ENCODE results near the gene PLTP. TPM values are rescaled to one million over a fixed set of nuclear protein-coding genes. Genes with fewer than 3 reads are reported as not detected.
"Not testable (repeated sequence)": the region's sequence is repeated elsewhere in the genome, so short reads cannot be mapped to it uniquely, and the experiment has no call there.

PLTP gene
- total RNA-seq, 1 experiment from 2014 or later = 2.1 TPM

DNA sequence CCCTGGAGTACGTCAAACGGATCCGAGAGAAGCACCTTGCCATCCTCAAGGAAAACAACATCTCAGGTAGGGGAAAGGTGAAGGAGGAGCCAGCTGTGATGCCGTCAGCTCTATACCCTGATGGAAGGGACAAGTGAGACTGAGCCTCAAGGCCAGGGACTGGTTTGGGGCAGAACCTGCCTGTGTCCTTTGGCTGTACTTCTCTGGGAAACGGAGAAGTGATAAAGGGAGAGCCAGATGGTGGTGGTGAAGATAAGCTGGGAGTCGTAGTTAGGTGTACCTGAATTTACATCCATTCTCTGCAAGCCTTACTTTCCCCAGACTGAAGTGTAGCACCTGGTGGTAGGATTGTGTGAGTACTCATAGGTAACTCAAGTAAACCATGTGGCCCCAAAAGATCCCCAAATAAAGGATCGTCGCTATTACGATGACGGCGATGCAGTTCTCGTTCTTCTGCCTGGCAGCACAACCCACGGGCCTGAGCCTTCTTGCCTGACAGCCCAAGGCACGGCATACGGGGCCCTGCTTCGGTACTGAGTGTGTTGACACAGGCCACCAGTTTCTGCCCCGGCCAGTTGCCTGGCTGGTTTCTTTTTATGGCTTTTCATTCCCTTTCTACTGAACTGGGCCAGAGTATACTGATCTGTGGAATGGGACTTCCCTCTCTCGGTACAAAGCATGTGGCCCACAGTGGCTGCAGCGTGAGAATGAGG is 33.2 kb upstream of the PLTP start:
- peak; percentile 42 for DNase-seq (ENCODE audit: low spot score)

DNA sequence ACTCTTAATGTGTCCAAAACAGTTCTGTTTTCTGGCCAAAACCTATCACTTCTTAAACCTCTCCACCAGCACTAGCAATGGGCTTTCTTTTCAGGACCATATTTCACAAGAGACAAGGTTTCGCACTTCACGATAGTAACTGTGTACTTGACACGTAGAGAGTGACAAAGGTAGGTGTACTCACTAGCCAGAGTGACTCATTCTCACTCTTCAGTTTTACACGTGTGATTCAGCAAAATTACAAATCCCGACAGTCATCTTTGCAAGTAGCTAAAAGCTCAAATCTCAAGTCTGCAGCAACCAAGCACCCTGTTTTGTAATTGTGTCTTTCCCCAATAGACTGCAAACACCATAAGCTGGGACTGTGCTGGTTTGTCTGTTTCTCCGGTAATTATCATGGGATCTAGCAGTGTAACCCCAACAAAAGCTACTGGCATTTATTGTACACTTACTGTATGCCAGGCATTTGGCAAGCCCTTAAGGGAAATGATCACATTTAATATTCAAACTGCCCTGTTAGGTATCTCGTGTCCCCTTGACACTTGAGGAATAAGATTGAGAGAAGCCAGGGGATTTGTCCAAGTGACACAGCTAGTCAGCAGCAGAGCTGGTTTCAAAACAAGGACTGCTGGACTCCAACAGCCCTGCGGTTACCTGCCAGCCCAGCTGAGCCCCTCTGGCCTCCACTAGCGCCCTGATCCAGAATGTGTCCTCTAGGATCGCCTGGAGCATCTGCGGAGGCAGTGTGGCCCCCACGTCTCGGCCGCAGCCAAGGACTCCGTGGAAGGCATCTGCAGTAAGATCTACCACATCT is 32.4 kb upstream of the PLTP start:
- DNase-seq (ENCODE audit: low spot score) = no peak

DNA sequence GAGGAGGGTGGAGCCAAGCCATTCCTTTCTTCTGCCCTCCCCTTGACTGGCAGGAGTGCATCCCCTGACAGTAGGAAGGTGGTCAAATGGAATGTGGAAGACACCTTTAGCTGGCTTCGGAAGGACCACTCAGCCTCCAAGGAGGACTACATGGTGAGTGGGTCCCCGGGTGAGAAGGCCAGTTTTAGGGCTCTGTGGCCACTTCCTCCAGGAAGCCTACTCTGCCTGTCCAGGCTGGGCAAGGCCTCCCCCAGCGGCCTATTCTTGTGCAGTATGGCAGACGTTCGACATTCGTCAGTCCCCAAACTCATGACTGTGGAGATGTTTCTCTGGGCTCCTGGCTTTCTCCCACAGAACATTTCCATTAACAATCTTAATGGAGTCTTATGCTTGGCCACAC is 31.7 kb upstream of the PLTP start:
- DNase-seq (ENCODE audit: low spot score) = no peak

DNA sequence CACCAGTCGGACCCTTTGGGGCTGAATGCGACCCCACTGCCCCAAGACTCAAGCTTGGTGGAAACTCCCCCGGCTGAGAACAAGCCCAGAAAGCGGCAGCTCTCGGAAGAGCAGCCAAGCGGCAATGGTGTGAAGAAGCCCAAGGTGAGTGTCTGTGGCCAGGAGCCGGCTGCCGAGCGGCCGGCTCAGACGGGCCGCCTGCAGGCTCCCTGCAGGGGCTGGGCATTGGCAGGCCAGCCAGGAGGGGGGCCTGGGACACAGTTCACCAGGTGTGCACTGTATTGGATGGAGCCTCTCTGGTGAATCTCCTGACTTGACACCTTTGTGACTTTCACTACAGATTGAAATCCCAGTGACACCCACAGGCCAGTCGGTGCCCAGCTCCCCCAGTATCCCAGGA is 28.5 kb upstream of the PLTP start:
- no peak for DNase-seq (ENCODE audit: low spot score)

DNA sequence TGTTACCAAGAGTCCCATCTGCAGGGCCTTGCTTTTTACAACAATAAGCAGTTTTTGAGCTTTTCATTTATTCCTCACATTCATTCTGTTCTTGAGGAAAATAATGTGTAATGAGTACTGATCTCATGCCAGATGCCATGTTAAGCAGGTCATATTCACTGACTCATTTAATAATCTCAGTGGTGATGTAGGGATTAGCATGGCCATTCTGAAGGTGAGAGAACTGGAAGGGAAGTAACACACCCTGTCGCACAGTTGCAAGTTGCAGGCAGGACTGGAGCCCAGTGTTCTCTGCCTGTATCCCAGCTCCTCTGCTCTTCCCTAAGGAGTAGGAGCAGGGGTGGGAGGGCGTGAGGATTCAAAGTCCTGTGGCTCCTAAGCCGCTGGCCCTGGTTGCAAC is 28.1 kb upstream of the PLTP start:
- no peak for DNase-seq (ENCODE audit: low spot score)

DNA sequence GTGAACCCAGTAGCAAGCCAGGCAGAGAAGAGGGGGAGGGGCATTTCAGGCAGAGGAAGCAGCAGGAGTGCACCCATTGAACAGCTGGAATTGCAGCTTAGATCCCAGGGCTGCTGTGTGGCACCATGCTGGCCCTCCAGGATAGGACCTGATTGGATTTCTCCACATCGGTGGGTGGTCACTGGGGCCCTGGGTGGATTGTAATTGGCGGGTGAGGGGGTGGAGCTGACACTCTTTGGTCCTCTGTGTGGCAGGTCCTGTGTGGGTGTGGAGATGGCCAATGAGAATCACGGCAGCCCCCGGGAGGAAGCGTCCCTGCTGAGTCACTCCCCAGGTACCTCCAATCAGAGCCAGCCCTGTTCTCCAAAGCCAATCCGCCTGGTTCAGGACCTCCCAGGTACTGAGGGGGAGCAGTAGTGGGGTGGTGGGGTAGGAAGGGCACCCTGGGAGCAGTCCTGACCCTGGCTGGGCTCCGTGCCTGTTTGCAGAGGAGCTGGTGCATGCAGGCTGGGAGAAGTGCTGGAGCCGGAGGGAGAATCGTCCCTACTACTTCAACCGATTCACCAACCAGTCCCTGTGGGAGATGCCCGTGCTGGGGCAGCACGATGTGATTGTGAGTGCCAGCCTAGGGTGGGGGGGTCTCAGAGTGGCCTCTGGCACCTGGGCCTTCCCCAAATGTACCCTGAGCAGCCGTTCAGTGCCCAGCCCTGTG is 26.9 kb upstream of the PLTP start:
- DNase-seq (ENCODE audit: low spot score) = no peak

DNA sequence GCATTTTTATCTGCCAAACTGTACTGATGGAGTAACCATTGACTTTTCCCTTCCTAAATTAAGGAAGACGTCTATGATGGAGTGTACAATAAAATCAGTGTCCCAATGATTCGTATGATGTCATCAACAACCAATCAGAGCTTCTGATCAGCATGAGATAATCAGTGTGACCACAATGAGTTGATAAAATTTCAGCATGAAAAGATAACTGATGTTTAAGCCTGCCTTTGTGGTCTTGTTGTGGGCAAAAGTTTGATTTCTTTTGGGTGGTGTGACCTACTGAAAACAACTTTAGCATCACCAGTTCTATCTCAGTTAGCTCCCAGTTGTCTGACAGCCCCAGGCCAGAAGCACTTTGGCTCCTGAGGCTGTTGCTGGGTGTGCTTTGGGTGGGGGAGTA is 25.8 kb upstream of the PLTP start:
- no peak for DNase-seq (ENCODE audit: low spot score)

DNA sequence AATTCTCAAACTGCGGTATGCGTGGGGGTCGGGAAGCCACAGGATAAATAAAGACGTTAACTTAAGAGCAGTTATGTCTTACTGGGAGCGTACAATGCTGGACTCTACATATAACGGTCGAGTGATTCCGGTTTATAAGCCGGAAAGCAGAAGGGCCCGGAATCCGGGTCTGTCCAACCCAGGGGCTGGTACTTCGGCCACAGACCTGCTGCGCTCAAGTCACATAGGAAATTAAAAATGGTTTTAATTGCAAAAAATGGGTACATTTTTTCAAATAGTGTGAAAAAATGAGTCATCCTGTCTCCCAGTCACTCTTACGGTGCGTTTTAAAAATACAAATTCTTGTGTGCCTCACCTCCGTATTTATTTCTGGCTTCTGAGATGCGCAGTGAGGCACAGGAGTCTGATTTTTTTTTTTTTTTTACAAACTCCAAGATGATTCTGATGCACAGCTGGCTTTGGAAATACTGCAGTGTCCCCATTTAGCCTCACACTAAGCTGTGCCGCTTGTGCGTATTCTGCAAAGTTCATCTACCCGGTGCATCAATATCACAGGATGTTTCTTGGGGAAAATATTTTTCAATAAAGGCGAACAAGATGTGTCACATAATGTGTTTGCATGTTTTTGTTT is 23.6 kb upstream of the PLTP start:
- DNase-seq (ENCODE audit: low spot score) = no peak

DNA sequence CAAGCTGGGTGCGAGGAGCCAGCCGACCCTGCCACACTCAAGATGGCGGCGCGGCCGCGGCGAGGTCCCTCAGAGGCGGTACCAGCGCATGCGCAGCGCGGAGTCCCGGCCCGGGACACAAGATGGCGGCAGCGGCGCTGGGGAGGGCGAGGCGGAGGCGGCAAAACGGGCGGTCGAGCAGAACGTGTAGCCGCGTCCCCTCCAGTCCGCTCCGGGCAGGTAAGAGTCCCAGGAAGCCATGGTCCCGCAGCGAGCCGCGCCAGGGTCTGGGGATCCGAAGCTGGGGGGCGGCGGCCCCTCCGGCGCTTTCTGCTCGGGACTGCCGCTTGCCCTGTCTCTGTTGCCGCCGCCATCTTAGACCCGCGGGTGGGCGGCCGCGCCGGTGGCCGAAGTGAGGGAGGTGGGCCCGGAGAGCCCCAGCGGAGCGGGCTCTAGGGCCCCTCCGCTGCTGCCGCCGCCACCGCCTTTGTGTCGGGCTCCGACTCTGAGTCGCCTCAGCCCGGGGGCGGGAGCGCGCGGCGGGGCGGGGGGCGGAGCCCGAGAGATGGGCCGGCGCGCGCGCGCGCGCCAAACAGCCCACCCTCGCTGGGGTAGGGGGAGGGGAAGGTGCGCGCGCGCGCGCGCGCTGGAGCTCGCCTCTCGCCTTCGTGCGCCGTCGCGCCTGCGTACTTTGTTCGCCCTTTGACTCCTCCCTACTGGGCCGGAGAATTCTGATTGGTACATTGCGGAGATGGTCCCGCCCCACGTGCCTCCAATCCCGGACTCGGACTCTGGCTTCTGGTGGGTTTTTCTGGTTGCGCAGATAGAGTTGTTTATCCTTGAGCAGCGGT is 22.8 kb upstream of the PLTP start, which contains the start of gene PCIF1:
PCIF1 (plus strand) TSS at position 98 of the 830 bp plus-strand sequence. CDS start 4,317 bp downstream, outside the sequence.
- peak; percentile 100 for DNase-seq (ENCODE audit: low spot score)

DNA sequence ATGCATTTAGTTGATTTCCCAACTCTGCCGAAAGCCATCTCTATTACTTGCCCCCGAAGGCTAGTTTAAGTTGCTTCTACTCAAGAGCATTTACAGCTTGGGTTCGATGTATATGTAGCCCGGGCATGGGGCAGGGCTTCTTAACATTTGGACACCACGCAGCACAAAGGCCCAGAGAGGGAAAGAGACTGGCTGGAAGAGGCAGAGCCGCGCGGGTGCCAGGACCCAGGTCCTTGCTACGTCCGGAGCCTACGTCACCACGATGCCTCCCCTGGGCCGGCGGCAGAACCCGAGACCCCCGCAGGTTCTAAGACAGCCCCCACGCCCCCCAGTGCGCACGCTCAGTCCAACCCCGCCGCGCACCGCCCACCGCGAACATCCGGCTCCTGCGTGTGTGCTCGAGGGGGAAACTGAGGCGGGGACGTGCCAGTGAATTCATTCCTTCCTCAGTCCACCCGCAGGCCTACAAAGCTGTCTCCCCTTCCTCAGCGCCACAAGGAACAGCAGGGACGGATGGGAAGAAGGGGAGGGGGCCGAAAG is 22.2 kb upstream of the PLTP start:
- no peak for DNase-seq (ENCODE audit: low spot score)

DNA sequence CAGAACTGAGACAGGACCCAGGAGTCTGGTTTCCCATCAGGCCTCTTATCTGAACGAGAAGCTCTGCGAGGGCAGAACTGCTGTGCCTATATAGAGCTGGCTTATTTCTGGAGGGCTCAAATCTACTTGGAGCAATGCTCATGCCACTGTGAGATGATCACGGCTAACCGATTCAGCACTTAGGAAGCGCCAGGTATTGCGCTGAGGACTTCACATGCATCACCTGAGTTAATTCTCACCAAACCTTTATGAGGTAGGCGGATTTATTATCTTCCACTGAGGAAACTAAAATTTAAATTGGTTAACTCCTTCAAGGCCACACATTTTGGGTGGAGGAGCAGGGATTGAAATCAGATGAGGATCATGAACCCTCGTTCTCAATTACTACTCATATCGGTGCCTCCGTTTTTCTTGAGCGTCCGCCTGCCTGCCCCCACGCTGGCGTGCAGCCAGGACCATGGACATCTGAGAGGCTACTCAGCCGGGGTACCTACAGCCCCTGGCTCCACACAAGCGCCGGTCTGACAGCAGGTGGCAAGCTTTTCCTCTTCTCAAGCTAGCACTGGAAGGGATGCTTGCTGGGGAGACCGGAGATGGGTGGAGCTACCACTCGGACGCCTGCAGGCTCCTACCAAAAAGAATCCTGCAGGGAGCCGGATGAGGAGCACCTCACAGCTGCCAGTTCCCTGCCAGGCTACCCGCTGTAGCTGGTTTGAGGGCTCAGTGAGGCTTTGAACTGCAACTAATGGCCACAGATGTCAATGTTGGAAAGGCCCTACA is 21.5 kb upstream of the PLTP start:
- peak; percentile 91 for DNase-seq (ENCODE audit: low spot score)

DNA sequence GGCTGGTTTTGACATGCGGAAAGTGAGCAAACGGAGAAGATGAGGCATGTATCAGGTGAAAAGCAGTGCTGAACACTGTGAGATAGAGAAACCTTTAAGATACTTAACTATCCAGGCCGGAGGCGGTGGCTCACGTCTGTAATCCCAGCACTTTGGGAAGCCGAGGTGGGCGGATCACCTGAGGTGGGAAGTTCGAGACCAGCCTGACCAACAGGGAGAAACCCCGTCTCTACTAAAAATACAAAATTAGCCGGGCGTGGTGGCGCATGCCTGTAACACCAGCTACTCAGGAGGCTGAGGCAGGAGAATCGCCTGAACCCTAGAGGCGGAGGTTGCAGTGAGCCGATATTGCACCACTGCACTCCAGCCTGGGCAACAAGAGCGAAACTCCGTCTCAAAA is 19.7 kb upstream of the PLTP start:
- DNase-seq (ENCODE audit: low spot score) = not testable (repeated sequence)

DNA sequence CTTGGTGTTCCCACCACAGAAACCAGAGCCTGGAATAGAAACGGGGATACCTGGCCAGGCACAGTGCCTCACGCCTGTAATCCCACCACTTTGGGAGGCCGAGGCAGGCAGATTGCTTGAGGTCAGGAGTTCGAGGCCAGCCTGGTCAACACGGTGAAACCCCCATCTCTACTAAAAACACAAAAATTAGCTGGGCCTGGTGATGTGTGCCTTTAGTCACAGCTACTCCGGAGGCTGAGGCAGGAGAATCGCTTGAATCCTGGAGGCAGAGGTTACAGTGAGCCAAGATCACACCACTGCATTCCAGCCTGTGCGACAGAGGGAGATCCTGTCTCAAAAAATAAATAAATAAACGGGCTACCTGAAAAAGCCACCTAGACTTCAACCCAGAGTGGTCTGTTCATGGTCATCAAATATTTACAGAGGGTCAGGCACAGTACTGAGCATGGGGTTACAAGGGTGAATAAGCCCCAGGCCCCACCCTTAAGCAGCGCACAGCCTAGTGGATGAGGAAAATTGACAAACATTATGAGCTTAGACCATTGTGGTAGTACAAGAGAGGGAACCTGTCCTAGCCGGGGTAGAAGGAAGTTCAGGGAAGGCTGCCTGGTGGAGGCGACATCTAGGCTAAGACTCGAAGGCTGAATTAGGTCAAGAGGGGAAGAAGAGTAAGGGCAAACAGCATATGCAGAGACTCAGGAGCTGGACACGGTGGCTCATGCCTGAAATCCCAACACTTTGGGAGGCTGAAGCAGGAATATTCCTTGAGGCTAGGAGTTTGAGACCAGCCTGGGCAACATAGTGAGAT is 15.3 kb upstream of the PLTP start:
- DNase-seq (ENCODE audit: low spot score) = no peak

DNA sequence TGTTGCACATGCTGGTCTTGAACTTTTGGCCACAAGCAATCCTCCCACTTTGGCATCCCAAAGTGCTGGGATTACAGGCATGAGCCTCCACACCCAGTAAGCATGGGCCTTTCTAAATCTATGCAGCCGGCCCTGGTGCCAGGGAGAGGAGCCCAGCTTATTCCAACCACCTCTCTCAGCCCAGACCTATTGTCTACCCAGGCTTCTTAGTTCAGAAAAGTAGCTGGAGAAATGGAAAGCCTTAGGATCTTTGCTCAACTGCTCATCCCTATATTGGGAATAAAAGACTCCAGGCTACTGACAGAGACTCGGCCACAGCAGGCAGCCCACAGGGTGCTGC is 14.7 kb upstream of the PLTP start:
- no peak for DNase-seq (ENCODE audit: low spot score)

DNA sequence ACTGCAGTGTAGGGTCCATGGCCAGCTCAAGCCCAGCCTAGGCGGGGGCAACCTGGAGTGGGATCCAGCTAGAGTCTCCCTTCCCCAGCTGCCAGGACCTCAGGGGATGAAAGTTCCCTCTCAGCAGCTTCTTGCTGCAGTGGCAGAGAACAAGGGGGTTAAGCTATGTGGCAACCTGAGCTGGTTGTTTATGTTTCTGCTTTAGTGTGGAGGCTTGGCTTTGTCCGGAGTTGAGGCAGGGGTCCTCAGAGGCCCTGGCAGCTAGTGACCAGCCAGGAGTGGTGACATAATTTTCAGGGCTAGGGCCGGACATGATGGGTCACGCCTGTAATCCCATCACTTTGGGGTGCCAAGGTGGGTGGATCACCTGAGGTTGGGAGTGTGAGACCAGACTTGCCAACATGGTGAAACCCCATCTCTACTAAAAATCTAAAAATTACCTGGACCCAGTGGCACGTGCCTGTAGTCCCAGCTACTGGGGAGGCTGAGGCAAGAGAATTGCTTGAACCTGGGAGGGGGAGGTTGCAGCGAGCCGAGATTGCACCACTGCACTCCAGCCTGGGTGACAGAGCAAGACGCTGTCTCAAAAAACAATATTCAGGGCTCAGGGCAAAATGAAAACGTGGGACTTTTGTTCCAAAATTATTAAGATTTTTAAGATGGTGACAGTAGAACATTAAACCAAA is 14.0 kb upstream of the PLTP start:
- no peak for DNase-seq (ENCODE audit: low spot score)

DNA sequence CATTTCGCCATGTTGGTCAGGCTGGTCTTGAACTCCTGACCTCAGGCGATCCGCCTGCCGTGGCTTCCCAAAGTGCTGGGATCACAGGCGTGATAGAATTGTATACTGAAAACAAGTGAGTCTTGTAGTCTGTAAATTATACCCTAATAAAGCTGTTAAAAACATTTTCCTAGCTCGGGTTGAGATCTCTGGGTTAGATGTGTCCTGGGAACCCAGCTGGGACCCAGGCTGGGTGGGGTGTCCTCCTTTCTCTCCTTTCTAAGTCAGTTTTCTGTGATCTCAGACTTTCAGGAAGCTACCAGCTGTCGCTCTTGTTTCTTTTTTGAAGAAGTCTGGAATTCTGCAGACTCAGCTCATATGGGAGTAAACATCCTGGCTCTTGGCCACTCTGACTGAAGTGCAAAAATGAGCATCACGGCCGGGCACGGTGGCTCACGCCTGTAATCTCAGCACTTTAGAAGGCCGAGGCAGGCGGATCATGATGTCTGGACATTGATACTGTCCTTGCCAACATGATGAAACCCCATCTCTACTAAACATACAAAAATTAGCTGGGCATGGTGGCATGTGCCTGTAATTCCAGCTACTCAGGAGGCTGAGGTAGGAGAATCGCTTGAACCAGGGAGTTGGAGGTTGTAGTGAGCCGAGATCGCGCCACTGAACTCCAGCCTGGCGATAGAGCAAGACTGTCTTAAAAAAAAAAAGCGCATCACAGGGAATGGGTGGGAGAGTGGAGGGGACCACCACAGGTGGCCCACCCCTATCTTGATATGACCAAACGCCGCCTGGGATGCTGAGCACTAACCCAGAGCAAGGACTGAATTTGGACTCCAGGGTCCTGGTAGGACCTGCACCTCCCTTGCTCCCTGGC is 12.7 kb upstream of the PLTP start:
- no peak for DNase-seq (ENCODE audit: low spot score)

DNA sequence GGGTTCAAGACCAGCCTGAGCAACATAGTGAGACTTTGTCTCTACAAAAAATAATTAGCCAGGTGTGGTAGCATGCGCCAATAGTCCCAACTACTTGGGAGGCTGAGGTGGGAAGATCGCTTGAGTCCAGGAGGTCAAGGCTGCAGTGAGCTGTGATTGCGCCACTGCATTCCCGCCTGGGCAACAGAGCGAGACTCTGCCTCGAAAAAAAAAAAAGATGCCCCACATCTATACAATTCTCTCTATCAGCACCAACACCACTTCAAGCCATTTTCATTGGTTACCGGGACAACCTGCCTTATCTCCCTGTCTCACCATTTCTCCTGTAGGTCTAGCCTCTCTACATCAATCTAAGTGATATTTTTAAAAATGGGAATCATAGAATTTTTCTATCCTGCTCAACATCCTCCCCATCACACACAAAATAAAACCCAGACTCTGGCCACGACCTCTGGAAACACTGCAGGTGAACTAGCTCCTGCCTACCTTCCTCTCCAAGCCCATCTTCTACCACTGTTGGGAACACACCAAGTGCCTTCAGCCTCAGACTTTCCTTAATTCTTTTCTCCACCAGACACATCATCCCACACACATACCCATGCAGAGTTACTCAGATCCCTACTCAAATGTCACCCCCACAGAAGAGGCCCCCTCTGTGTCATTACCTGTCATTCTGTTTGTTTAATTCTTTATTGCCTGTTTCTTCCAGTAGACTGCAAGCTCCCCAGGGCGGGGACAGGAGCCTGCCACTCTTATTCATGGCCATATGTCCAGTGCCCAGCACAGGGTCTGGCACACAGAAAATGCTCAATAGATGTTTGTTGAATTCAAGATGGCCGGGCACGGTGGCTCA is 9.6 kb upstream of the PLTP start:
- DNase-seq (ENCODE audit: low spot score) = no peak

Measured in HT-29 (cell line).